ENCODE measurements around the gene CEP44.
A peak's percentile ranks its signal among the peaks of the same experiment; 100 is the strongest.
"Not testable (repeated sequence)": the region's sequence is repeated elsewhere in the genome, so short reads cannot be mapped to it uniquely, and the experiment has no call there.

The CEP44 gene, protein sequence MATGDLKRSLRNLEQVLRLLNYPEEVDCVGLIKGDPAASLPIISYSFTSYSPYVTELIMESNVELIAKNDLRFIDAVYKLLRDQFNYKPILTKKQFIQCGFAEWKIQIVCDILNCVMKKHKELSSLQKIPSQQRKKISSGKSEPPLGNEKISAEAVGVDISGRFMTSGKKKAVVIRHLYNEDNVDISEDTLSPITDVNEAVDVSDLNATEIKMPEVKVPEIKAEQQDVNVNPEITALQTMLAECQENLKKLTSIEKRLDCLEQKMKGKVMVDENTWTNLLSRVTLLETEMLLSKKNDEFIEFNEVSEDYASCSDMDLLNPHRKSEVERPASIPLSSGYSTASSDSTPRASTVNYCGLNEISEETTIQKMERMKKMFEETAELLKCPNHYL

DNA sequence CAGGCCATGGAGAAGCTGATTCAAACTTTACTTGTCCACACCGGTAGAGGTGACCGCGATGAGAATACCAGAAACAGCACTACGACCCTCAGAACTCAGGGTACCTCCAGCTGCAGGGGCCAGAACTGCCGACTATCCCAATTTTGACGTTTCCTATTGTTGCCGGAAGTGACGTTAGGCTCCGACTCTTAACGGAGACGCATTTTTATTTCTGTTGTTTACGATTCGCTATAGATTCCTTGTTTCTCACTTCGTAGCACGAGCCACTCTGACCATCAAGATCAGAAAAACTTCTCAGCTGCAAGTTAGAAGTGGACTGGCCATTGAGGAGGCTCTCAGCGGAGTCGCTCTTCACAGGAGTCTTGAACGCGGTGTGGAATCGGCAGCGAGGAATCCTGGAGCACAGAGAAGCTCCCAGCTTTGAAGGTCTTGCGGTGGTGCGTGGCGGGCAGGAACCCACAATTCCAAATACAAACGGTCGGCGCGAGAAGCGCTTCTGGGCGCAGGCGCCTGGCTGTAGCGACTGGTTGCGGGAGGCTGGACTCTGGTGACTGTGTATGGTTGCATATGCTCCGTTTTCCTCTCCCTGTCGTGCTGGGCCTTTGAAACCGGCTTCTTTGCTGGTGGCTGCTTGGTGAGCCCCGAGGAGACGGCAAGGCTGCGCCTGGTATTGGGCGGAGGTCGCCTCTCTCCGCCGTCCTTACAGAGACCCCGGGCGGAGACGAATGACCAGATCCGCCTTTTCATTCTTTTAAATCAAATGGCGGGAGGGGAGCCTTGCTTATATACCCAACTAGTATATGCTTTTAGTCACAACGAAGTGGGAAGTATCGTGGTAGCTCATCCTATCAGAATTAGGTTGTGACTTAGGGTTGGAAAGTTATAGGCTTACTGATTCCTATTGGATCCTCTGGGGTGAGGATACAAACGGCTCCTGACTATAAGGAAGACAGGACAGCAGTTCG lies at the start of gene CEP44, which contains the start of gene FBXO8:
CEP44 (plus strand) TSS at position 405 of the 965 bp plus-strand sequence. CDS start 15,211 bp downstream, outside the sequence.
FBXO8 (minus strand) TSS at position 161 of the 965 bp plus-strand sequence. CDS start 20,575 bp downstream, outside the sequence.
- DNase-seq: peak; percentile 46

DNA sequence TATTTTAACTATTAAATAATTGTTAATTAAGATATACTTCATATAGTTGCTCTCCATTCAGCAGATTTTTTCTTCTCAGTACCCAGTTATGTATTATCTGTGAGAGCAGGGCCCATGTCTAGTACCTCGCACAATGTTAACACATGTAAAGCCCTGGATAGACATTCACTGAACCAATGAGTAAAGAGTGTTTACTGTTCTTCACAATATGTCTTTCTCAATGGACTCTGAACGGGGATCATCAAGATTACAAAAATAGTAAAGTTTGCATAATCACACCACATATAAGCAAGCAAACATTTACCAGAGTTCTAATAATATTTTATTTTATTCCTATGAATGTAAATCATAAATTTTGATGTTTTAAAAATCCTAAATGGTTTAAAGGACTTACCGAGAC lies 47.4 kb upstream of the CEP44 start:
- DNase-seq: no peak

DNA sequence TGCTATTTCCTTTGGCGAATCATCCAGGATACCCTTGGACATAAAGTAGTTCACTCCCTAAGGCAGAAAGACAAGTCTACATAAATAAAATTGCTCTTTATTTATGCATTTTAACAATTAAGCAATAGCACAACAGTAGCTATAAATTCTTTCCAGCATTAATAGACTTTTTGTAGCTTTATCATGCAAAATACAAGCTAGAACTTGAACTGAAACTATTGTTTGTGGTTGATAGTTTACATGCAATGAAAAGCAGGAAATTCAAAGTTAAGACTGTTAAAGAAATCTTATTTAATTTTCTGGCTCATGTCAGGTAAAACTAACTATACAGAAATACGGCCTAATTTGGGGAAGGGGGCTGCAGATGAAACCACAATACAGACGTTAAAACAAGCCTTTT lies 42.5 kb upstream of the CEP44 start:
- no peak for DNase-seq

DNA sequence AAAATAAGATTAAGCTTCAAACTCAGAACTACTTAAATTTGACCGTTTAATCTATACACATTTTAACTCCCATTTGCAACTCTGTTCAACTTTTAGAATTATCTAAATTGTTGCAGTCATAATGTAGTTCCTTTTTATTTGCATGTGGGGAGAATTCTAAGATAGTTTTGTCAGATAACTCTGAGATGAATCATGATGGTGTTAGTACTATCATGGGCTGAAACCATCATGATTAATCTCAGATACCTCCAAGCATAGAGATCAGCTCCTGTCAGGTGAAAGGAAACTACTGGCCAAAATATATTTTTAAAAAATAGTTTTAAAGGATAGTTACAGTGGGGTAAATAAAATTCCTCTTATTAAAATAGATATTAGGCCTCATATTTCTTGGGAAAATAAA lies 39.3 kb upstream of the CEP44 start:
- no peak for DNase-seq

DNA sequence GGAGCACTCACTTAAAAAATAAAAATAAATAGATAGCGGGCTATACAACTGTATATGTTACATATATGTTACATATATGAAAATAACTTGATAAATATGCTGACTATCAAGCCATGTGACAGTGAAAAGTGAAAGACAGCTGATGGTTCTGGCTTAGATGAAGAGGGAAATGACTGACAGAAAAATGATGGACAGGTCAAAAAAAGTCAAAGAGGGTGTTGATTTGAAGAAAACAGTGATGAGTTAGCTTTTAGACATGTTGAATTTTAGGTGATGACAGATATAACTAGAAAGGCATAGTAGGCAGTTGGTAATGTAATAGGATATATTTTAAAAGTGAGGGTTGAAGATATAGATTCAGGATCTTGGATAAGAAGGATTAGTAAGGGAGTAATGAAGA lies 38.0 kb upstream of the CEP44 start:
- no peak for DNase-seq

DNA sequence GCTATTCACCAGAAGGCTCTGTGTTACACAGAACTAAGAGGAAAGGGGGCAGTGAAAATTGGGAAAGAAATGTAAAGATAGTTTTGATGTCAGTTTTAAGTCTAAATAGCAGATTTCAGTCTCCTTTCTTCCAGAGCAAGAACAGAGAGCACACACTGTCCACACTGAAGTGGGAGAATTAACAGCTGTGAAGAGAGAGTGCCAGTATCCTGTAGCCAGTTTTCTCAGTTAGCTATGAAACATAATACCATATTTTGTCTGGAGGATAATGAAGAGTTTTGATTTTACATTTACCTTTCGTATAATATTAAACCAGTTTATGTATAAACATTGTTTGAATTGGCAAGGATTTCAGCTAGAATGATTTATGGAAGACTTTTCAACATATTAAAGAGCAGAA lies 35.3 kb upstream of the CEP44 start:
- no peak for DNase-seq

DNA sequence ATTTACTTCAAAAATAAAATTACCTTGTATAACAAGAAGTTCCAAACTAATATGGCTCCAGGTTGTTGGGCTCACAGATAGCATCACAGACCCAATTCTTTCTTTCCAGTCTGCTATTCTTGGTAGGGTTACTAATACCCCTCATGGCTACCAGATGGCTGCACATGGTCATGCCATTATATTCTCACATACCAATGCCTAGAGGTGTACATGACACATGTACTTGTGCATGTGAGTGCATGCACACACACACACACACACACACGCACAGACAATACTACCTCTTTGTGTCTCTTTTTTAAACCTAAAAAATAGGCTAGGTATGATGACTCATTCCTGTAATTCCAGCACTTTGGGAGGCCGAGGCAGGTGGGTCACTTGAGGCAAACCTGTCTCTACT lies 31.3 kb upstream of the CEP44 start:
- no peak for DNase-seq

DNA sequence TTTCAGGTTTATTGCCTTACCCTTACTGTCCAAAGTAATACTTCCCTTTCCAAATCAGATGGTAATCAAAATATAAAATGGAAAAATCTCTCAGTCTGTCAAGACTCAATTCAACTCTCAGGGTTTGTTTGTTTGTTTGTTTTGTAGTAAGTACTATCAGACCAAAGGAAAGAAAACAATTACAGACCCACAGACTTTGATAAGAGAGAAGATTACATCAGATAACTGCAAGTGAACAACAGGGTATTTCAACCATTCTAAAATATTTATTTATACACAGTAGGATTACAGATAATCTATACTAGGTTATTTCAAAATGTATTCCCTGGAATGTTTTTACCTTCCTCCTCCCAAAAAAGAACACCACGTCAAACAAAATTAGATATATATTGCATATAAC lies 29.1 kb upstream of the CEP44 start:
- no peak for DNase-seq

DNA sequence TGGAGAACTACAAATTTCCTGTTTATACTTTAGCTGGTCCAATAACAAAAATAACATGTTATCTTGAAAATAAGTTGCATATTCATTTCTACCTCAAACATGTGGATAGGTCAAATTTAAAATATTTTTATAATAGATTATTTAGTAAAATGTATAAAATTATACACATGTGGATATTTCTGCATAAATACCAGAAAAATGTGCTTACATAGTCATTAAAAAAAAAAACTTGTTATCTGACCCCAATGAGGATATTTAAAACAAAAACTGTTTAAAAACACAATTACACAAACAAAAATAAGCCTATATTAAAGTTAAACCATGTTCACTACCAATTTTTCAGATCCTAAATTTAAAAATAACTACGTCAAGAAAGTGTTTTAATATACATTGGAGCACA lies 28.3 kb upstream of the CEP44 start:
- no peak for DNase-seq

DNA sequence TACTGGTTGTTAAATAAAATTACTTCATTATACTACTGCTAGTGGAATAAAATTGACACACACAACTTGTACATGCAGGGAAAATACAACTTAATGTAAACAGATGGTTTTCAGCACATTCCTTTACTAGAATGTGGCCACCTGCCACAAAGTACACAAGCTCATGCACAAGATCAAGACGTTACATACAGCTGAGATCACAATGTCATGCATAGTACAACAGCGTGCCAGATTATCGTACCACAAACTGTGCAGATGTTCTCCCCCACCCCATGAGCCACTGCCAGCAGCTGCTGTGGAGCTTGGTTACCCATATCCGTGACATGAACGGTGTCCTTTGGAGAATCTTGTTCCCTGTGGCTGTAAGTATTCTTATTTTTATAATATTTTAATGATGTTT lies 27.9 kb upstream of the CEP44 start:
- no peak for DNase-seq

DNA sequence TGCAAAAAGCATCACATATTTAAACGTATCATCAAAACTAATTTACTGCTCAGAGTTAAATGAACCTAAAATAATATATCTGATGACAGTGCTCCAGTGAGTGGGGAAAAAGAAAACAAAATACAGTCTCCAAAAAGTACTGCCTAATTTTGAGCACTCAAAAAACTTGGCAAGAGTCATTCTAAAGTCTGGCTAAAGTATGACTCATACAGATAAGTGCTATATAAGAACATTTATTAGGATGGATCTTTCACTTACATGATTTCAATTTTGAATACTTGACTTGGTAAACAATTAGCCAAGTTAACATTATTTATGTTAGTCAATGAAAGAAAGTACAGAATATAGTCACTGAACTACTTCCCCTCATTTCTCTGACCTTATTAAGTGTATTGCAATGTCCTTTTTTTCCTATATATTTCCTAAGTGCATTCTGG lies 27.4 kb upstream of the CEP44 start:
- DNase-seq: no peak

DNA sequence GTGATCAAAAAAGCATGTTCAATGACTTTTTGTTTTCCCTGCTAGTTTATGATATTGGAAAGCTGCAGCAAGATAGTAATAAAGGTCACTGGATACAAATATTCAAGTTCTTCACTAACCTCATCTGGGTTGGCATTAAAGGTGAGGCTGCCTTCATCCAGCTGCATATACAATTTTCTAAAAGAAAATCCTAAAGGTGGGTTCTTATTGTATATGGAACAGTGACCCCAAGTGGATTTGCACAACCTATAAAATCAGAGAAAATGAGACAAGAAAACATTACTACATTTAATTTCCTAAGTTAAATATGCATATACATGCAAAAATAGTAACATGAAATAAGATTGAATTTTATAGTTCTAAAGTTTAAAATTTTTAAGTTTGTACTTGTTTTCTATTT lies 24.1 kb upstream of the CEP44 start:
- no peak for DNase-seq

DNA sequence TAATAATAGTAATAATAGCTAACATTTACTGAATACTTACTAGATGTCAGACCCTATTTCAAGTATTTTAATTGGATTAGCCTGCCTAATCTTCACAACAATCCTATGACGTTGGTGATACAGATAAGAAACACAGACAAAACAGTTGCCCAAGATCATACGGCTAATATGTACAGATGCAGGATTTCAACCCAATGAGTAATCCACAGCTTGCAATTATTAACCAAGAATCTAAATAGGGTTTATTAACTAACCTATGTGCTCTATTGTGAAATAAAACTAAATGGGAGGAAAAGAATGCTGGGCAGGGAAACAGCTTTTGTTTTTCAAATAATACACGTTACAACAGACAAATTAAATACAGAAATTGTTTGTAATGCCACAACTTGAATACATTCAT lies 23.6 kb upstream of the CEP44 start:
- no peak for DNase-seq

DNA sequence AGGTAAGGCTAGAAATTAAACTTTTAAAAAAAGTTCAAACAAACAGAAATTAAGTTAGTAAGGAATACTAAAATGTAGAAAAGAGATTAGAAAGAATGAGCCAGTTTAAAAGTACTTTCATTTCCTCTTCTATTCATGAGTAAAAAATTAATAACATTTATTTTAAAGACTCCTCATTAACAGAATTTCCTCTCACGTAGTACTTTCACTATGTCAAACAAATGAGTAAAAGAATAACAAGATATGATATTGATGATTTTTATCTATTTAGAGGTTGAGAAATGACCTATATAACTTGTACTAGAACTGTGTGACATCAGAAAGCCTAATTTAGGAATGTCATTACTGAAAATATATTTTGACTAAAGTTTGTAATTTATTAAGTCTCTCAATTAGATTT lies 22.3 kb upstream of the CEP44 start:
- DNase-seq: not testable (repeated sequence)

DNA sequence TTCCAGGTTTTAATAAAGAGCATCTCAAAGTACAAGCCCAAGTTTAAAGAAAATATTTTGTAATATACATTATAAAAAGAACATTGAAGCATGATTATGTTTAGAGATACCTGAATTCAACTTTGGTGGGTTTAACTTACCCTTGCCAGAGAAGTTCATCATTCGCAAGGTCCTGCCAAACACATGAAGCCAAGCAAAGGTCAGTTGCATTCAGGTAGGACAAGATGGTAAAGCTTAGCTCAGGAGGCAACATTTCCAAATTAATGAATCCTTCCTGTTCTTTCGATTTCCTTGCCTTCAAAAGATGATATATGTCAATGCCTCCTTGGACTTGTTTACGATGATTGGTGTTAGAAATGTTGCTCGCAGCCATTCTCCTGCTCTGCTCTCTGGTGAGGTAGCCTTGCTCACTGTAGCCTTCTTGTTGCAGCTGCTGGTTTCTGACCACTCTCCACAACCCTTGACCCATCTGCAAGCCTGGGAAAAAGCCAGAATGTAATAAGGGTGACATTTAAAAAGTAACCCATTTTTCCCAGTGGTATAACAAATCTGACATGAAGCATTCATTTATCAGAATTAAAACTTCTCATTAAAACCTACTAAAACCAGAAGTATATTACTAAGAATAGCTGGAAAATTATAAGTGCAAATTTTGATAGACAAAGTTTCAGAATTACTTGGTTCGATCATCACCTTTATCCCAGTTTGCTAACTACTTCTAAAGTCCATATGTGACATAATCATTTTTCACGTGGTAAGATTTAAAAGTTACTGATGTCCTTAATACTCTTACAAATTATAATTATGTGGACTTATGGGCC lies 20.9 kb upstream of the CEP44 start:
- DNase-seq: no peak

DNA sequence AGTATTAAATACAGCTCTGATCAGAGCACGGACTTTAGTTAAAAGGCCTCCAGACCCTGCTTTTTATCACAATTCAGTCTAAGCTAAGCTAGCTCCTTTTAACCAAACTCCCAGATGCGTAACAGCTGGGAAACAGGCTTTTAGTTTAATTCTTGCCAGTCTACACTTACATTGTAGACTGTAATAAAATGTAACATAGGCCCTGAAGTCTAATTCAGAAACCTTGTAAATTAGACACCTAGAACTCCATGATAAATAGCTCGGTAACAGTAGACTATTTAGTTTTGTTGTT lies 20.3 kb upstream of the CEP44 start:
- no peak for DNase-seq

DNA sequence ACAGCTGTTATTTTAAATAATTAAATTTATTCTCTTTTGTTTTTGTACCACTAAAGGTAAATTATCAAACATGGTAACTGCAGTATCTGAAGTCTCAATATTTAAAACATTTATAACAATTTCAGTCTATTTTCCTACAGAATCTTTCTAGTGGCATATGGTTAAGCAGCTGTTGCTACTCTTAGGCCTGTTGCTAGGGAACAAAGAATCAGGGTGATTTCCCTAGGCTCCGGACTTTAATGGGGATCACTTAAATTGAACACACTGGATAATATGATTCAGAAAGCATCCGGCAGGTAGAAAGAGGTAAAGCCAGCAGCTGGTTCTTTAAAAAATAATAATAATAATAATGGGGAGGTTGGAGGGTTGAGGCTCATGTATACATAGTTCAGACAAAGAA lies 17.8 kb upstream of the CEP44 start:
- no peak for DNase-seq

DNA sequence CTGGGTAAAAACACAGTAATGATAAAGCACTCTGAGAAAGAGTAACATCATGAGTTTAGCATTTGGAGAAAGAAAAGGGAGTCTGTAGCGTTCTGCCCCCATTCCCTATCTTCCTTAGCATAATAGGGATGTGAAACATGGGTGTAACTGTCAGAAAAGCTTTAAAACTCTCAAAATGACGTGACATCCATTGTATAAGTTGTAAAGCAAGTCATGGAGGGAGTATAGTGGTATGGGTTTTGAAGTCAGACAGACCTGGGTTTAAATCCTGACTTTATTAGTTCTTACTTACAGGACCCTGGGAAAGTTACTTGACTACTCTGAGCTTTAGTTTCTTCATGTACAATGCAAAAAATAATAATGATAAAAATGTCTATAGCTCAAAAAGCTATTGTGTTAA lies 17.3 kb upstream of the CEP44 start:
- DNase-seq: no peak

DNA sequence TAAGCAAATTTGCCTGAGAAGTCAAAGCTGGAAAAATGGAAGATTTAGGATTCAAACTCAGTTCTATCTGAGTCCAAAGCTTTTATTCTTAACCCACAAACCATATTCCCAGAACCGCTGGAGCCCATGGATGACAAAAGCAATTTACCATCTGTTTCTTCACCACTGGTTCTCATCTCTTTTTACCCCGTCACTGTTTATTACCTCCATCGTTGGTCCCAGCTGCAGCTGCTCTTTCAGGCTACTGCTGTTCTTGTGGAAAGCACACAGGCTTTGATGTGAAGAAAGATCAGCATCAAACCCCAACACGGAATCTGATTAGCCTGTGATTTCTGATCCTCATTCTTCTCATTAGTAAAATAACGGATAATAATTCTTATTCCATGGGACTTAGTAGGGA lies 9.8 kb upstream of the CEP44 start:
- DNase-seq: no peak

DNA sequence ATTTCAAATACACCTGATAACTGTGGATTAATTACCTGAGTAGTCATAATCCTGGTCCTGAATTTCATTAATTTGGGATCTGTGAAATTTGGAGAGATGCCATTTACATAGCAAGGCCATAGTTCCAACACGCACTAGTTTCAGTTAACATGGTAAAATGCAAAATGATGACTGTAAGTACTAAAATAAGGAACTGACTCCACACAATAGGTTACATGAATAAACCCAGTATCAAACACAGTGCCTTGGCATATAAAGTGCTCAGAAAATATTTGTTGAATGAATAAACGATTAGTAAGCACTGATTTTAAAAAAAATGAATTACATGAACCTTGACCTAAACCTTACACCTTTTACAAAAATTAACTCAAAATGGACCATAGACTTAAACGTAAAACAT lies 9.3 kb upstream of the CEP44 start:
- no peak for DNase-seq

DNA sequence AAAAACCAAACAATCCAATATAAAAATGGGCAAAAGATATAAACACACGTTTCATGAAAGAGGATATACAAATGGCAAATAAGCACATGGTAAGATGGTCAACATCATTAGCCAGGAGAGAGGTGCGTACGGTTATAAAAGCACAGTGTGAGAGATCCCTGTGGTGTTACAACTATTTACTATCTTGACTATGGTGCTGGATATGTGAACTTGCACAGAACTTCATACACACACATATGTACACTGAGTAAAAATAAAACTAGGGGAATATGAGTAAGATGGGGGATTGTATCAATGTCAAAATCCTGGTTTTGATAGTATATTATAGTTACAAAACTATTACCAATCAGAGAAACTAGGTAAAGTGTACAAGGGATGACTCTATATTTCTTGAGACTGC lies 8.6 kb upstream of the CEP44 start:
- DNase-seq: no peak

DNA sequence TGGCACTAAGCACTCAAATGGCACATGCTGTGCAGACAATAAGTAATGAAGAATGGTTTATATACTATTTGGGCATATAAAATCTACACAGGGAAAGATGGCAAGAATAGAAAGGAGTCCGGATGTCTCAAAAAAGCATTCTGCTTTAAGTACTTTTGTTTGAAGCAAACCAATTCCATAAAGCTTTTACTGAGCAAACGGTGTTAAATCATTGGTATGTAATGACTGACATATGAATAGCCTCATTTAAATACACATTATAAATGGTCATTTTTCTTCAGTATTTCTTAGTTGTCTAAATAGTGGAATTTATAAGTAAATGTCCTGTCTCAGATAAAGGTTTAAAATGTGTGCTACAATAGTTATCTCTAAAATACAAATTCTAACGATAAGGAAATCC lies 6.3 kb upstream of the CEP44 start:
- no peak for DNase-seq

DNA sequence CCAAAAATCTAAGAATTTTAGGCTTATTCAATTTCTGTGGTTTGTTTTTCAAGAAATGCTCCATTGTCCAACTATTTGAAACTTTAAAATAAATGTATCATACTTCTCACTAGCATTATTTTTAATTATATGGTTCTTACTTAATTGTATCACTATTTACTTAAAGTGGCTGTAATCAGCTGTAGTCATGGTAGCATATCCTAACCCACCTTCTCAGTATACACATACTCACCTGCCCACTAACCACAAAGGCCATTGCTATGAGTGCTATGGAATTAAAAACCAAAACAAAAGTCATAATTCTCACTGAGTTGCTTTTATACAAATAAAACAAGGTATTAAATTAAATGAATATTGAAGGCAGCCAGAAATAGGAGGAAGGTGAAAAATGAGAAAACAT lies 5.2 kb upstream of the CEP44 start:
- no peak for DNase-seq
